ENCODE data around the gene SLC22A4.

SLC22A4 gene

DNA sequence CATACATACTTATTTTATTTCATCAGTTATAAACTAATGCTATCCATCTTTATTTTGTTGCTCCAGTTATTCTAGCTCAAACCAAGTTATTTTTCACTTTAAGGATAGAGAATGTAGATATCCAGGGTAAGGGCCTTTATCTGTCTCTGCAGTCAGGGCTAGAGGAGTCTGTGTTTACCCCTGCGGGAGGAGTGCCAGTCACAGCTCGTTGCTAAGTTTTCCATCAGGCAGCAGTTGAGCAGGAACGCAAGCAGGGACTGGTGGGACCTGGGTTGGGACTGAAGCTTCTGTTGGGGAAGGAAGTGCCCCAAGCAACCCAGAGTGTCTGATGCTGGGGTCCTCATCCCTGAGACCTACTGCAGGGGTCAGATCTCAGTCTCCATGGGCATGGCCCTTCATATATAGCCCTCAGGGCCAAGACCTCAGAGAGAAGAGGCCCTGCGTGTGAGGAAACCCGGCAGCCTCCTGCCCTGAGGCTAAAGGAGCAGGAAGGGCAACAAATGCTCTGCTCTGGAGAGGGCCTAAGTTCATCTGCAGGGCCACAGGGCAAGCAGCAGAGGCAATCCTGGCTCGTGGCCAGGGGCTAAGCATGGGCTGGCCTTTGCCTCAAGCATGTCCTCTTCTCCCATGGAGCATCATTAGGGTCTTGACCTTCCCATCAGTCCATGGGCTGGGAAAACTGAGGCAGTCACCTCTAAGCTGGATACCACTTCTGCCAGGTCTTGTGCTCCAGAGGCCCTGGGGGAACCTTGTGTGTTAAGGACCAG lies 6.6 kb downstream of the SLC22A4 start:
- peak; percentile 38 for DNase-seq

DNA sequence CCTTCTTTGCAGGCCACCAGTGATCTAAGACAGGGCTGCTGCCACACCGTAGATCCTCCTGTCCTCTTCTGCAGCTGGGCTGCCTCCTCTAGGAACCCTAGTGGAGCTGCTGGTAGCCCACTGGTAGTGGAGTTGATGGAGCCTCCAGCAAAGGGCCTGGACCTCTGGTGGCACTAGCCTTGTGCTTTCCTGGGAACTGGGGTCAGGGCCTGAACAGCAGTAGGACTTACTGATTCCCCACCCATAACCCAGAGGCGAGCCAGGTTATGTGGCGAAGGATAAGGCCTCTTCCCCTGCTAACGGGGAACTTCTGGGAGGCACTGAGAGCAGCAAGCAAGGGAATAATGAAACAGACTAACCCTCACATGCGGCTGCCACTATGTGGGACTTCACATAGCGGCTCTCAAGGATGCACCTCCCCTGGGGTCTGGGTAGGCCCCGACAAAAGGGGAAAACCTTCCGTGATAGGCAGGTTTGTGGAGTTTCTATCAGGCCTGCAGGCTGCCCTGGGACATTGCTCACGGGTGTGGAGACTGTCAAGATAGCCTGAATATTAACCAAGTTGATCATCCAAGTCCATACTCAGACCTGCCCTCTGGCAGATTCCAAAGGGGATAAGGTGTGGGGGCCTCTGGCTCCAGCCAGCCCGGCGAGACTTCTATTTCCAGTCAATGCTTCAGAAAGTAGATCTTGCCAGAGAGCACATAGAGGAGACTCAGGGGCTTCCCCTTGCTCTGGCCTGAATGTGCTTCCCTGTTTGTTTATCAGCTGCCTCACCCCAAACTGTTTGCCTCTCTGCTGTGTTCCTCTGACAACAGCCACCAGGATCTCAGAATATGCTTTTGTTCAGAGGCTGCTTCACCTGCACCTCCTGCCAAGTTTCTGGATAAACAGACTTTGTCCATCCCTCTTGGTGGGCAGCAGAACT lies 7.4 kb downstream of the SLC22A4 start:
- peak; percentile 52 for DNase-seq

DNA sequence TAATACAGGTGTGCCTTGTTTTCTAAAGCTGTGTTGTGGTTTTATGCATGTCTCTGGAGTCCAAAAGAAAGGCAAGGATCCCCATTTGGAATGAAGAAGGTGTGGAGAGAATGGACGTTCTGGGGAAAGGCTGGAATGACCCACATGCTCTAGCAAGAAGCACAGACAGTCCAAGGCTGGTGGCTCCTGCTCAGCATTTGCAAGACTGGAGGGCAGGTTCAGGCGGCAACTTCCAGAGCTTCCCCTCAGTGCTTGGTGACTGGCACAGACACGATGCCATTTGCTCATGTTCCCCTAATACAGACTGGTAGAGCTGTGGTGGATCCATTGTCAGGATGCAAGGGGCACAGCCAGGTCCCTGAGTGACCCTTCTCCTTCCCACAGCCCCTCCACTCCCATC lies 8.2 kb downstream of the SLC22A4 start:
- peak; percentile 11 for DNase-seq

DNA sequence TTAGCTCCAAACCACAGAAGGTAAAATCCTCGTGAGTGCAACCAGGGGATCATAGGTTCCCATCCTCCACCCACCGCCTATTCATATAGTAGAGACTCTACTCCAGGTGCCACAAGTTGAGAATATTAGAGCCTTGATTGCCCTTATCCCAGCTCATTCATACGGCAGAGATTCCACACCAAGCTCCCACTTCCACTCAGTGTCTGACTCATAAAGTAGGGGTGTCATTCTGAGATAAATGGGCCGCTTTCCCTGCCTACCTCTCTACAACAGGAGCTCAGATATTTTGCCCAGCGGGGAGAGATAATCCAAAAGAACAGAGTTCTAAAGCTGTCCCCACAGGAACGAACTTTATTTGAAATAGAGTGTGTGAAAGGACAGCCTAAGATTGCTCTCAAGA lies 9.4 kb downstream of the SLC22A4 start:
- DNase-seq = no peak

DNA sequence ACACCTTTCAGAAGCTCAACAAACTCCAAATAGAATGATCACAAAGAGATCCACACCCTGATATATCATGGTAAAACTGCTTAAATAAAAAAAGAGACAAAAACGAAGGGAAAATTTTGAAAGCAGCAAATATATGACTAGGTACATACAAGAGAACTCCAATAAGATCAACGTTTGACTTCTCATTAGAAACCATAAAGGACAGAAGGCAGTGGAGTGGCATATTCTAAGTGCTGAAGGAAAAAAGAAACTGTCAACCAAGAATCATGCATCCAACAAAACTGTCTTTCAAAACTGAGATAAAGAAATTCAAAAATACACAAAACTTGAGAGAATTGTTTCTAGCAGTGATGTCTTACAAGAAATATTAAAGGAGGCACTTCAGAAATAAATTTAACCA lies 11.2 kb downstream of the SLC22A4 start:
- no peak for DNase-seq

DNA sequence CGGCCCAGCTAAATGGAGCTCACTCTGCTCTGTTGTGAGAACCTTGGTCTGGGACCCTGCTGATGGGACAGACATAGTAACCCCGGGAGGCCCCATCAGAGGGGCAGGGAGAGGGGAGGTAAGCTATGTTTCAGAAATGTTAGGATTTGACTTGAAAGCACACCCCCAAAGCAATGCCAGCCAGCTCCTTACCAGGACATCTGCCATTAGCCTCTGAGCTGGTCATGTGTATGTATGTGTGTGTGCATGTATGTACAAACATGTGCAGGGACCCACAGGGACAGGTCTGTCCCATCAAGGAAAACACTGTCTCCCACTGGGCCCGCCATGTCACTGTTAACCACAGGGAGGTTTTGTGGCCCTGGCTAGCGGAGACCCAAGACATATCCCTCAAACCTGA lies 14.5 kb downstream of the SLC22A4 start:
- DNase-seq = no peak

DNA sequence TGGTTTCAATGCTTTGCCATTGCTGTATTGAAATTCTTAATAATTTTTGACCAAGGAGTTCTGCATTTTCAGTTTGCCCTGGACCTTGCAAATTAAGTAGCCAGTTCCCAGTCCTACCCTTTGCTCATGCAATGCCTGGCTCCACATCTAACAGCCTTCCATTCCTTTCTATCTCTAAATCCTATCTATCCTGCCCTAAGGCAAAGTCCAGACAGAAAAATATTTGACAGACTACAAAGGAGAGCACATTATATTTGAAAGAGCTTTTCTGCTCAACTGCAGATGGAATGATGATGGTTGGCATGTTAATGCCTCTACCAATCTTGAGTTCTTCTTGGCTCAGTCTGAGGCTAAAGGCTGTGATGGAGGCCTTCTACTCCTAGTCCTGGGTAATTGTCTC lies 15.5 kb downstream of the SLC22A4 start:
- no peak for DNase-seq

DNA sequence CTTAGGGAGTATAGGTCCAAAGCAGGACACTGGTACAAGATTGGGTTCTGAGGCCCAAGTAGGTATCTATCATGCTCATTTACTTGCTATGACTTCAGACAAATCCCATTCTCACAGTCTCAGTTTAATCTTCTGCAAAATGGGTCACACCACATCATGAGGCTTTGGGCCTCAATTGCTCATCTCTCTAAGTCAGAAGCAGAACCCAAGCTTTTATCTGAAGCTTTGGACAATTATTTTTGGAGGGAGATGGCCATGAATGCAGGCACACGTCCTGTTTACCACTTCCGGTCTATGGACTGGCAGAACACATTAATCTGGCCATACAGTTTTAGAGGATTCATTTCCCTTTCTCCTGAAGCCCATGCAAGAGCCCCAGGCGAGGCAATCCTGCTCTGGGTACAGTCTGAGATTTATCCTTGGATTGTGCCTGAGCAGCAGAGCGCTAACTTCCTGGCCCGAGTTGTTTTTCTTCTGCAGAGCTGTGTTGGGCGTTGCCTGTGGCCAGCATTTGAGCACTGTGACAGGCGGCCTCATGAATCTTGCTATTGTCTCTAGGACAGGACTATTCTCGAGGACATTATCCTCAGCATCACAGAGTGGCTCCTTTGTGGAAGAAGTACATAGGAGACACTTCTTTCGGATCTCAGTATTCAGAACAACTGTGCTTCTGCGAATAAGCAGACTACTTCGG lies 16.1 kb downstream of the SLC22A4 start:
- no peak for DNase-seq

DNA sequence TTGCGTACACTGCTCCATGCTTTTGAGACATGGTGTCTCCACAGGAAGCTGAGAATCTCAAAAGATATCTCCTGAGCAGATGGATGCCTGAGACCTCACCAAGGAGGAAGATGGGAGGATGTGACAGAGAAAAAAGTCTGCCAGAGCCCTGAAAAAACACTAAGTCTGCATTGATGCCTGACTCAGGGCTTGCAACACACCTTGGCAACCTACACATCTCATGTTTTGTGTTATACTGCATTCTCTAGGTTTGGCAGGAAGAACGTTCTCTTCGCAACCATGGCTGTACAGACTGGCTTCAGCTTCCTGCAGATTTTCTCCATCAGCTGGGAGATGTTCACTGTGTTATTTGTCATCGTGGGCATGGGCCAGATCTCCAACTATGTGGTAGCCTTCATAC lies 19.2 kb downstream of the SLC22A4 start:
- DNase-seq = no peak

DNA sequence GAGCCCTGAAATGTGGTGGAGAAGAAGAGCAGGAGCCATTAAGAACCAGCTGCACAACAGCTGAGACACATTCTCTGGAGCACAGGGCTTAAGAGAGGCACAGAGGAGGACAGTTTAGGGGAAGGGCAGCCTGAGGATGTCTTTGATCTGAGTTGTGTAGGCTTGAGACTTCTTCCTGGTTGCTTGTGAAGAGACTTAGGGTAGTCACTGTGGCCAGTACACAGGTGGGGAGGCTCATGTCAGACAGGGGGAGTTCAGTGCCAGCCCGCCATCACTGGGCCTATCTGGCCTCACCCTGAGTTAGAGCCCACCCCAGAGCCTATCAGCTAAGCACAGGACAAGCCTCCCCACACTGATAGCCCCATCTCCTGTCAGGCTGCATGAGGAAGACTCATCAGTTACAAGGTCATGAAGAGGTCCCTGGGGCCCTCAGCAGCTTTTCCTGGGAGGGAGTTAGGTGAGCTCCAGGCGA lies 19.8 kb downstream of the SLC22A4 start:
- no peak for DNase-seq

DNA sequence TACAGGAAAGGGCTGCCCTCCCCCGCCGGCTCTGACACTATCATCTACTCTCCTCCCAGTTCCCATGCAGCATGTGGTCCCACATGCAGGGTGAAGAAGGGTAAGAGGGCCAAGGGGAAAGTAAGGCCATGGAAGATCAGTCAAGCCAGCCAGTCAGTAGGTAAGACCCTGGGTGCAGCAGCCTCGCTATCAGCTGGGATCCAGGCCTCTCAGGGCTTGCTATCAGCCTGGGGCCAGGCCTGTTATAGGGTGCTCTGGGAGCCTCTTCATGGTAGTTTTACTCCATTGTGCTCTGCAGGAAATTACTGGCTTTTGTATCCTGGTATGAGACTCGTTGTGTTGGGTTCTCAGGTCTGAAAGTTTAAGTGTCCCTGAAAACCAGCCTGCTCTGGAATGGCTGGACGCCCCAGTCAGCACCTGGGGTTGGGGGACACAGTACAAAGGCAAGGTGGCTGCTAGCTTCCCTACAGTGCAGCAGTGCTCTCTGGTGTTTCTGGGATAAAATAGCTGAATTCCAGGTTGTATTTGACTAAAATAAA lies 21.4 kb downstream of the SLC22A4 start:
- DNase-seq = no peak

DNA sequence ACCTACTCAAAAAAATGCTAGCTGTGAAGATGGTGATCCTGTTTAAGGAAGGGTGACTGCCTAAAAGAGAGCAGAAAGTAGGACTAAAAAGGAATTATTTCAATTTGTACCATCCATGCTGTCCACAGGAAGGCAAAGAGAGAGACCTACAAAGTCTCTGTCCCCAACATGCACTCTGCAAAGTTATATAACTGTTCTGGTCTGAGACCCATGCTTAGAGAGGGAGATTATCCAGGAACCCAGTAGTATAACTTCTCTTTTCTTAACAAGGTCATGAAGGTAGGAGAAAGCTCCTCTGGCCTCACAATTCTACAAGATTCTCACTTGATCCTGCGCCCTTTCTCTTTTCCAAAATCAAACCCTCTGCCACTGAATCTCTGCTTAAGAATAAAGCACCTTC lies 25.8 kb downstream of the SLC22A4 start:
- DNase-seq = no peak

DNA sequence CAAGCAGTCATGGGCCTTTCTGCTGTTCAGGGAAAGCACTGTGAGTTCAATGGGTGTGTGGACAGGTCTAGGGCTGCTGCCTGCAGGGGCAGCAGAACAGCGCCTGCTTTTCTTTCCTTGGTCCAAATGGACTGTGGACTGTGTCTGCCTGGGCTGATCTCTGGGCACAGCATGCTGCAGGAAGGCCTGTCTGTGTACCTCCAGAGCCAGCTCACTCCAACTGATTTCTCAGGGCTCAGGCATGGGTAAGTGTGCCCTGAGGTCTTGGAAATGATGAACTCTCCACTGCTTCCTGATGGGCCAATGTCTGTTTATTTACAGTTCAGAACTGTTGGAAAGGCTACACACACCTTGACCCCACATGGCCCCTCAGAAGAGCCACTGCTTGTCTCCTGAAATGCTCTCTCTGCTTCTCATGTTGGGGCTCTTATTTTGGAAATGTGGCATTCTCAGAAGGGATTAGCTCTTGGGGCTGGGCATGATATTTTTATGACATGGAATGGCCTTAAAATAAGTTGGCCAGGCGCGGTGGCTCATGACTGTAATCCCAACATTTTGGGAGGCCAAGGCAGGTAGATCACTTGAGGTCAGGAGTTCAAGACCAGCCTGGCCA lies 27.0 kb downstream of the SLC22A4 start:
- no peak for DNase-seq

DNA sequence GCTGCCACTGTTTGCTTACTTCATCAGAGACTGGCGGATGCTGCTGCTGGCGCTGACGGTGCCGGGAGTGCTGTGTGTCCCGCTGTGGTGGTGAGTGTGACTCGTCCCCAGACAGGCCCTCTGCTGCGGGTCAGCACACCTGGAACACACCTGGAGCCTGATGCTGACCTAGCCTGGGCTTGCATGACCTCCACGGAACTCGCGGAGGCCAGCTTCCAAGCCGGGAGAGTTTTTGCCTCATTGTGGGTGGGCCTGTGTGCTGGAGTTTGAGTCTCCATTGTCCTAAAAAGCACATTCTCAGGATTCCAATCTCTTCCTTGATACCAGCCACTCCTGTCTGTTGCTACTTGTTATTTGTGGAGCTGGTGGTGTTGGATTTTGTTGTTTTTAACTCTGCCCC lies 28.1 kb downstream of the SLC22A4 start:
- no peak for DNase-seq

DNA sequence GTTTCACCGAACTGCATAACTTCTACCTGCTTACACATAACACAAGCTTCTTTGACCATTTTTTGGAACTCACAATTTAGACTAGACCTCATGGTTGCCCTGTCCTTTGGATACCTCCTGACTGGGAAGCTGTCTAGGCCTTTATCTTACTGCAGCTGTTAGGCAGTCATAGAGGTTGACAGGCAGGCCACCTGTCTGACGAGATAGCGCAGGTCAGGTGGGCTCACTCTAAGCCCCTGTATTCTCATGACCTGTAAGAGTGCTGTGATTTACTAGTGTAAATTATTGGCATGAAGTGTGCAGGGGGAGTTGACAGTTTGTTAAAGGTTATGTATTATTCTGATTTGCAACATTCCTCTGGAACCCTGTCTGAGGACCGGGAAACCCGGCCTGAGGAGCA lies 29.0 kb downstream of the SLC22A4 start:
- DNase-seq = no peak

DNA sequence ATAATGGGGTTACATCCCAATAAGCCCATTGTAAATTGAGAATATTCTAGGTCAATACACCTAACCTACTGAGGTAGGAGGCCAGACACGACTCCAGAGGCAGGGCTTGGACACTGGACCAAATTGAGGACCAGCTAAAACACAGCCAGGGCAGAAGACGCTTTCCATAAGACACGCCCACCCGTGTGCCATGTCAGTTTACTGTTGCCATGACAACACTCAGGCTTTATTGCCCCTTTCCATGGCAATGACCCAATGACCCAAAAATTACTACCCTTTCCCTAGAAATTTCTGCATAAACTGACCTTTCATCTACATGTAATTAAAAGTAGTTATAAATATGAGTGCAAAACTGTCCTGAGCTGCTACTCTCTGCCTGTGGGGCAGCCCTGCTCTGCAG lies 31.5 kb downstream of the SLC22A4 start:
- DNase-seq = no peak

DNA sequence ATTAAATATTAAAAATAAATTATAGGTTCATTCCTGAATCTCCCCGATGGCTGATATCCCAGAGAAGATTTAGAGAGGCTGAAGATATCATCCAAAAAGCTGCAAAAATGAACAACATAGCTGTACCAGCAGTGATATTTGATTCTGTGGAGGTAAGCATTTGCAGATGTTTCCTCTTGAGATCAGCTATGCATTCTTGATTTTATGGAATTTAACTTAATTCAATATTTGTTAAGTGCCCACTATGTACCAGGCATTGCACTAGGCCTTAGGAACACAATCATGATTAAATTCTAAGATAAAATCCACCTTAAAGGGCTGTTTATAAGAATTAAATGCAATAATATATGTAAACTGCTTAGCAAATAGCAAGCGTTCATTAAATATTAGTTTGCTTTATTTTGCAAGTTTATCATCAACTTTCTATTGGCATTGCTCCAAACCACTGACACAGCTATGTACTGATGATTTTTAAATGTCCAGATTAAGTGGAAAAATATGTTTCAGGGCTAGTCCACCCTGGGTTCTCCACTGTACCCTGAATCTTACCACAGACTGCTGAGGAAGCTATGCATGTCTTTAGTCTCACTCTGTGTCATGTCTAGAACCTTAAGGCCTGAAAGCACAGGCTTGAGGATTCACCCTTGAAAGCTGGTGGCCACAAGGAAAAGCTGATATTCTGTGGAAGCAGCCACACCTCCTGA lies 33.2 kb downstream of the SLC22A4 start:
- no peak for DNase-seq

DNA sequence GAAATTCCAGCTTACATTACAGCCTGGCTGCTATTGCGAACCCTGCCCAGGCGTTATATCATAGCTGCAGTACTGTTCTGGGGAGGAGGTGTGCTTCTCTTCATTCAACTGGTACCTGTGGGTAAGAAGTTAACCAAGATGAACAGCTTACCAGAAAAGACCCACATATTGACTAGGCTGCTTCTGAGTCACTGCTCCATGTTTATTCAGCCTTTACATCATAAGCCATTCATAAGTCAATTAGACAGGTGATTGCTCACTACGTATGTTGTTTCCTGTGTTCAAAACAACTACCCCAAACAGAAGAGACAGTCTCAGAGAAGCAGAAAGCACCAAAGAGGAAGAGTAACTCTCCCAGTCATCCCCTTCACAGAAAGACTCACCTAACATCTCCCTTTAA lies 40.6 kb downstream of the SLC22A4 start:
- no peak for DNase-seq

DNA sequence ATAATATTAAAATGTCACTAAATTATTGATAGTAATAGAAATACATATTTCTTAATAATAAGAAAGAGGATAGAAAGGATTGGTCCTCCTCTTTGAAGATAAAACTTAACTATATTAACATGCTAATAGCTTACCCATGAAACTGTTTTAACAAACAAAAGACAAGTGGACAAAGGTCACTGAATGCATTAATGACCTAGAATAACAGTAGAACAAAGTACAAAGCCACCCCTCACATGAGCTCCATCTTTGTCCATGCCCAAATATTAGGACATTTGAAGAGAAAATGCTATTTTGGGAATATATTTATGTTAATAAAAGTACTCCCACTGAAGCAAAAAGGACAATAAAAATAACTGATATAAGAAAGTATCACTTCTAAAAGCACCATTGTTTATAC lies 41.2 kb downstream of the SLC22A4 start:
- DNase-seq = no peak

DNA sequence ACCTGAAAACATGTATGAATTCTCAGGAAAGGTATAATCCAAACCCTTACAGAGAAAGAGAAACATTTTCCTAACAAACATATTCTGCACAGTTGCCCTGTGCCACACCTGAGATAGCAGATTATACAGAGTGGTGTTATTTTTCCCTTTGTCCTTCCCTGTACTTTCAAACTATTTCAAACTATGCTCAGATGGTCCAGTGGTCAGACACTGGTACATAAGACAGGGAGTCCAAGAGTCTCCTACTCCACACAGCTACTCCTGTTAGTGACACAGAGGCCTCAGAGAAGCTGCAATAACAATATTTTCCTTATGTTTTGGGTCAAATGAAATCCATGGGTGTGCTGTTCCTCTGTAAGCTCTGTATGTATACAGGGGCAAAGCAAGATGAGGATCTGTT lies 45.3 kb downstream of the SLC22A4 start:
- DNase-seq = no peak

DNA sequence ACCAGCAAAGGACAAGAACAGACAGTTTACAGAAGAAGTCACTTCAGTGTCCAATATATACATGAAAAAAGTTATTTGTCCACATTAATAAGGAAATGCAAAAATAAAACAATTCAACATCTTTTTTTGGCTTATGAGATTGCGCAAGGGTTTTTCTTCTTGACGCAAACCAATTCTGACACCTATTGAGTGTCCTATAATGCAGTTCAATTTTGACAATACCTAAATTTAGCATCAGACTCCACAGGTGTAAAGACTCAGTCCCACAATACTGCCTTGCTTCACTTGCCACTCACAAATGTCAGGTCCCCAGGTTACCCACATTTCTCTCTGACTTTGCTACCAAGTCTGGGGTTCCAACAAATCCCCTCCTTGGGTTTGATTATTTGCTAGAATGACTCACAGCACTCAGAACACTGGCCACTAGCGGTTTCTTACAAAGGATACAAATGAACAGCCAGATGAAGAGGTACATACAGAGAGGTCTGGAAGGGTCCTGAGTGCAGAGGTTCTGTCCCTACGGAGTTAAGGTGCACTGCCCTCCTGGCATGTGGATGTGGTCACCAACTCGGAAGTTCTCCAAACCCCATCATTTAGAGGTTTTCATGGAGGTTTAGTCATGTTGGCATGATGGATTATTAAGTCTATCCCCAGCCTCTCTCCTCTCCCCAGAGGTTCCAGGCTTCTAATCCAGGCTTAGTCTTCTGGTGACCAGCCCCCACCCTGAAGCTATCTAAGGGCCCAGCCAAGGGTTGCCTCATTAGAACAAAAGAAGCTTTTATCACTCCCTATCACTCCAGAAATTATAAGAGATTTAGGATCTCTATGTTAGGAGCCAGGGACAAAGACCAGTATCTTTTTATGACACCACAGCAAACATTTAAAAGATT lies 48.3 kb downstream of the SLC22A4 start:
- DNase-seq = no peak
